Ascending aorta (tissue), 2 donors: ENCODE data around the gene PCSK5. TPM values are rescaled to one million over a fixed set of nuclear protein-coding genes. Genes with fewer than 3 reads are reported as not detected.
A peak's percentile ranks its signal among the peaks of the same experiment; 100 is the strongest.

ENCODE experiments used
- DNase-seq, 2 donors: peaks; one replicate each; pipeline ENCODE4 v3.0.0-alpha.2; 2019; ENCODE audit warnings: low spot score in 2 of 2
- H3K27ac ChIP-seq, 2 donors: fragments of 200-600 bp; sonication (generic); one replicate each; pipeline ENCODE4 v1.5.1; 2016 to 2017; ENCODE audit warnings: mild to moderate bottlenecking in 1 of 2
- H3K27me3 ChIP-seq: fragments of 200-600 bp; sonication (generic); one replicate; pipeline ENCODE4 v1.5.1; 2017
- H3K36me3 ChIP-seq, 2 donors: fragments of 200-600 bp; sonication (generic); one replicate each; pipeline ENCODE4 v1.5.1; 2016
- H3K4me1 ChIP-seq, 2 donors: fragments of 200-600 bp; sonication (generic); one replicate each; pipeline ENCODE4 v1.5.1; 2016 to 2017; ENCODE audit warnings: mild to moderate bottlenecking in 1 of 2
- H3K4me3 ChIP-seq, 2 donors: fragments of 200-600 bp; sonication (generic); one replicate each; pipeline ENCODE4 v1.5.1; 2016 to 2017; ENCODE audit warnings: mild to moderate bottlenecking in 1 of 2
- H3K9me3 ChIP-seq, 2 donors: fragments of 200-600 bp; sonication (generic); one replicate each; pipeline ENCODE4 v1.5.1; 2016
- intact Hi-C: fragments of 100-400 bp; cut with DNase I; formaldehyde crosslinking; loops from one replicate; pipeline ENCODE4 v1.15.1; 2023
- total RNA-seq: library from RNA; depleted of rRNA; stranded (reverse); fragments of >200 nt; gene quantifications from one replicate; pipeline ENCODE4 v1.1.0, GENCODE V29; 2016
- TF ChIP-seq, protein P1 (sequence below), 3 experiments: fragments of 200-600 bp in 2 of 3; fragments of 450-650 bp in 1 of 3; sonication (generic) in 2 of 3; IDR thresholded peaks; one replicate each; pipeline ENCODE4 v1.5.1; 2016 to 2019; ENCODE audit warnings: antibody characterized with exemption in 3 of 3, mild to moderate bottlenecking in 1 of 3, moderate library complexity in 1 of 3

The PCSK5 gene
- total RNA-seq, 1 donor from 2014 or later = 66.3 TPM

DNA sequence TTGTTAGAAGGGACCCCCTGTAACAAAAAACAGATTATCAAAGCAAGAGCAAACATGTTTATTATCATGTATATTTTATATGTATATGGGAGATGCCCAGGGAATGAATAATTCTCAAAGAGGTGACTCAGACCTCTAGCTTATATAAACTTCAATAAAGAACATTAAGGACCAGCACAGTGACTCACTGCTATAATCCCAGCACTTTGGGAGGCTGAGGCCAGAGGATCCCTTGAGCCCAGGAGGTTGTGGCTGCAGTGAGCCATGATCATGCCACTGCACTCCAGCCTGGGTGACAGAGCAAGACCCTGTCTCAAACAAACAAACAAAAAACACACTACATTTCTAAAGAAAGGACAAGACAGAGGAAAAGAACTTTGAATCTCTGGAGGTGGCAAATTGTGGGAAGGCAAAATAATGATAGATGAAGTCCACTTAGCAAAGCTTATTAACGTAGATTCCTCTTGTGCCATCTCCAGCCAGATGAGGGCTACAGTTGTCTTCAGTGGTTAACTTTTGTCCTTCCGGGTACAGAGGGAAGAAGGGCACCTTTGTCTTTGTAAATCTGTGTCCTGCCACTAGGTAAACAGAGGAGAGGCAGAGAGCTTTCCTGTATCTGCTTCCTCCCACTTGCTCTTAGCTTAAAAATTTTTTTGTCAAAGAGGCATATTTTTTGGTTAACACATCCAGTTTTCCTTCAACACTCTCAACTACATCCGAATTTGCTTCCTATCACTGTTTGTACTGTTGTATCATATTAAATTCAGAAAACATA, 511.3 kb downstream of the PCSK5 start:
- TF ChIP-seq, protein P1, sequence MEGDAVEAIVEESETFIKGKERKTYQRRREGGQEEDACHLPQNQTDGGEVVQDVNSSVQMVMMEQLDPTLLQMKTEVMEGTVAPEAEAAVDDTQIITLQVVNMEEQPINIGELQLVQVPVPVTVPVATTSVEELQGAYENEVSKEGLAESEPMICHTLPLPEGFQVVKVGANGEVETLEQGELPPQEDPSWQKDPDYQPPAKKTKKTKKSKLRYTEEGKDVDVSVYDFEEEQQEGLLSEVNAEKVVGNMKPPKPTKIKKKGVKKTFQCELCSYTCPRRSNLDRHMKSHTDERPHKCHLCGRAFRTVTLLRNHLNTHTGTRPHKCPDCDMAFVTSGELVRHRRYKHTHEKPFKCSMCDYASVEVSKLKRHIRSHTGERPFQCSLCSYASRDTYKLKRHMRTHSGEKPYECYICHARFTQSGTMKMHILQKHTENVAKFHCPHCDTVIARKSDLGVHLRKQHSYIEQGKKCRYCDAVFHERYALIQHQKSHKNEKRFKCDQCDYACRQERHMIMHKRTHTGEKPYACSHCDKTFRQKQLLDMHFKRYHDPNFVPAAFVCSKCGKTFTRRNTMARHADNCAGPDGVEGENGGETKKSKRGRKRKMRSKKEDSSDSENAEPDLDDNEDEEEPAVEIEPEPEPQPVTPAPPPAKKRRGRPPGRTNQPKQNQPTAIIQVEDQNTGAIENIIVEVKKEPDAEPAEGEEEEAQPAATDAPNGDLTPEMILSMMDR (IDR thresholded peaks at IDR 0.05) = no peak
- Histone ChIP-seq H3K9me3 (no peaks in the 10 kb centered on the region), H3K36me3 (no peaks in the 10 kb centered on the region), H3K4me3 (no peak overlapping the region), H3K27ac (no peak overlapping the region), H3K27me3 (no peaks in the 10 kb centered on the region), H3K4me1 (peaks cover 3 to 8% of the 10 kb centered on the region in 2 donors)
- DNase-seq = no peak
- intact Hi-C loops = loop anchor here (5.0 kb wide), 1 partner anchor 301 kb away; no protein-coding TSS in a partner anchor

DNA sequence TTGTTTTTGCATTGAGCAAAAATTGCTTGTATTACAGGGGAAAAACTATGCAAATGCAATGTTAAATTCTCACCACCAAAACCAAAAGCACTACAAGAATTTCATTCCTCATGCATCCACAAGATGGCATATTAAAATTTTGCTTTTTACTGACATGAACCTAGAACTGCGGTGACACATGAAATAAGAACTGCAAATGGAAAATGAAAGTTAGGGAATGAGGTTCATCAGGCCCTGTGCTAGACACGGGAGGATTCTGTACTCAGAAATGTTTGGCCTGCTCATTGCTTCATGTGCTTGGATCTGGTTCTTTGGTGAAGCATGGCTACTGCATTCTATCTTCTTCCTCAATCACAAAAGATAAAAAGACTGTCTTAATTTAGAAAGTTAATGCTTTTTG, 512.9 kb downstream of the PCSK5 start:
- no peak for DNase-seq
- H3K27ac ChIP-seq = peak overlapping the region; percentile 13 to 27
- TF ChIP-seq, protein P1 (IDR thresholded peaks at IDR 0.05) = peak; percentile 43 to 61 (median 57)
- intact Hi-C loops = loop anchor here (5.0 kb wide), 1 partner anchor 299 kb away; no protein-coding TSS in a partner anchor
- peaks cover 3 to 8% of the 10 kb centered on the region in 2 donors for H3K4me1 ChIP-seq
- peak overlapping the region; percentile 29 to 30 for H3K4me3 ChIP-seq
- H3K36me3 ChIP-seq = no peaks in the 10 kb centered on the region
- H3K9me3 ChIP-seq = no peaks in the 10 kb centered on the region
- no peaks in the 10 kb centered on the region for H3K27me3 ChIP-seq

DNA sequence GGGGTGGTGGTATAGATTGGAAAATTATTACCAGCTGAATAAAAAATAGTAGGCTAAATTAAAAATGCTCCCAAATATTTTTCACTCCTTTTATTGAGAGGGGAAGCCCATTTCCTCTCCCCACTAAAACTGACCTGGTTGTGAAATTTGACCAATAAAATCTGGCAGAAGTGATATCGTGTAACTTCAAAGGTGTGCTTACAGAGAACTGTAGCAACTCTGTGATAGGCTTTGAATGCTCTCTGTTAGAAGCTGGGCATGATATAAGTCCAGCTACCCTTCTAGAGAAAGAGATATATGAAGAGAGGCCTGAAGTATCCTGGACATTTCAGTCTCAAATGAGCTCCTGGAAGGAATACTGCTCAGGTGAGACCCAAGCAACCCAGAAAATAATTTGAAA, 513.9 kb downstream of the PCSK5 start:
- no peak for DNase-seq
- TF ChIP-seq, protein P1 (IDR thresholded peaks at IDR 0.05) = no peak
- no peak overlapping the region for H3K4me3 ChIP-seq
- intact Hi-C loops = loop anchor here (5.0 kb wide), 1 partner anchor 298 kb away; no protein-coding TSS in a partner anchor
- H3K27ac ChIP-seq = no peak overlapping the region
- no peaks in the 10 kb centered on the region for H3K36me3 ChIP-seq
- no peaks in the 10 kb centered on the region for H3K9me3 ChIP-seq
- H3K27me3 ChIP-seq = no peaks in the 10 kb centered on the region
- peaks cover 3 to 8% of the 10 kb centered on the region in 2 donors for H3K4me1 ChIP-seq

DNA sequence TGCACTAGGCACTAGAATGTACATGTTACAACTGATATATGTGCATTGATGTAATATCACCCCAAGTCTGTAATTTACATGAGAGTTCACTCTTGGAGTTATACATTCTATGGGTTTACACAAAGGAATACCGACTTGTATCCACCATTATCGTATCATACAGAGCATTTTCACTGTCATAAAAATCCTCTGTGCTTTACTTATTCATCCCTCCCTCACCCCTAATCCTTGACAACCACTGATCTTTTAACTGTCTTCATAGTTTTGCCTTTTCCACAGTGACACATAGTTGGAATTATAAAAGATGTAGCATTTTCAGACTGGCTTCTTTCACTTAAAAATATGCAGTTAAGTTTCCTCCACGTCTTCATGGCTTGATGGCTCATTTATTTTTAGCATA, 514.9 kb downstream of the PCSK5 start:
- Histone ChIP-seq H3K27me3 (no peaks in the 10 kb centered on the region), H3K4me3 (no peak overlapping the region), H3K36me3 (no peaks in the 10 kb centered on the region), H3K27ac (no peak overlapping the region), H3K9me3 (no peaks in the 10 kb centered on the region), H3K4me1 (peaks cover 3 to 8% of the 10 kb centered on the region in 2 donors)
- no peak for DNase-seq
- intact Hi-C loops = no loop called here
- TF ChIP-seq, protein P1 (IDR thresholded peaks at IDR 0.05) = no peak

DNA sequence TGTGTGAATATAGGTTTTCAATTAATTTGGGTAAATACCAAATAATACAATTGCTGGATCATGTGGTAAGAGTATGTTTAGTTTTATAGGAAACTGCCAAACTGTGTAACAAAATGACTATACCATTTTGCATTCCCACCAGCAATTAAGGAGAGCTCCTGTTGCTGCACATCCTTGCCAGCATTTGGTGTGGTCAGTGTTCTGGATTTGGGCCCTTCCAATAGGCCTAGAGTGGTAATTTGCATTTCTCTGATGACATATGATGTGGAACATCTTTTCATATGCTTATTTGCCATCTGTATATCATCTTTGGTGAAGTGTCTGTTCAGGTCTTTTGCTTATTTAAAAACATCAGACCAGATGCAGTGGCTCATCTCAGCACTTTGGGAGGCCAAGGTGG, 515.4 kb downstream of the PCSK5 start:
- H3K27me3 ChIP-seq = no peaks in the 10 kb centered on the region
- TF ChIP-seq, protein P1 (IDR thresholded peaks at IDR 0.05) = no peak
- H3K4me1 ChIP-seq = peaks cover 3 to 8% of the 10 kb centered on the region in 2 donors
- no peak overlapping the region for H3K4me3 ChIP-seq
- no peaks in the 10 kb centered on the region for H3K36me3 ChIP-seq
- H3K9me3 ChIP-seq = no peaks in the 10 kb centered on the region
- no peak overlapping the region for H3K27ac ChIP-seq
- intact Hi-C loops = no loop called here
- DNase-seq = no peak
